NCI-H187 (cell line): ENCODE measurements around the gene SPTBN4.
A peak's percentile ranks its signal among the peaks of the same experiment; 100 is the strongest.
"Not testable (repeated sequence)": the region's sequence is repeated elsewhere in the genome, so short reads cannot be mapped to it uniquely, and the experiment has no call there.

Experiments used
- DNase-seq, 2 experiments: peaks; one replicate each; lab custom pipeline; 2025; lab: John Stamatoyannopoulos, UW

SPTBN4 gene

DNA sequence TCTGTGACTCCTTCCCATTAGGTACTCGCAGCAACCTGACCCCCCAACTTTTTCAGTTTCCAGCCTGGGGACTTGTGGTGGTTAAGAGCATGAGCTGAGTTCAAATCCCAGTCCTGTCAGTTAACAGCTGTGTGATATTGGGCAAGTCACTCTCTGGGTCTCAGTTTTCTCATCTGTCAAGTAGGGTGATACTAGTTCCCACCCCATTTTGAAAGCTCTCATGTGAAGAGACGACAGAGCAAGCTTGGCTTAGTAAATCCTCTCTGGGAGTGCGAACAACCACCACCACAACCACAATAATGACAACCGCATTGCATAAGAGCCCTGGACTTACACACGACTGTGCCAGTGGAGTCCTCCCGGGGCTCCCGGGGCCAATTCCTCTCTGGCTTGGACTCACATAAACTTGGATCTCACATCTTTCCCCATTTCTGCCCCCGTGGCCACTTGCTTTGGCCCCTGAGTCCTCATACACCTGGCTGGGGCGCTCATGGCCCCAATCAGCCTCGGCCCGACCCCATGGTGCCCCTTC is 1.7 kb upstream of the SPTBN4 start:
- no peak for DNase-seq

GRCh38 chr19:40465557-40466218 is 1.1 kb upstream of the SPTBN4 start, which contains the start of gene BLVRB:
TSS of gene BLVRB (minus strand) at chr19:40465745. CDS start at chr19:40465688, 57 bp downstream.
- DNase-seq = peak; percentile 98 to 99

GRCh38 chr19:40466219-40466984 is 399 bp upstream of the SPTBN4 start:
- DNase-seq = no peak

GRCh38 chr19:40469011-40469410 is 2.2 kb downstream of the SPTBN4 start:
- no peak for DNase-seq

DNA sequence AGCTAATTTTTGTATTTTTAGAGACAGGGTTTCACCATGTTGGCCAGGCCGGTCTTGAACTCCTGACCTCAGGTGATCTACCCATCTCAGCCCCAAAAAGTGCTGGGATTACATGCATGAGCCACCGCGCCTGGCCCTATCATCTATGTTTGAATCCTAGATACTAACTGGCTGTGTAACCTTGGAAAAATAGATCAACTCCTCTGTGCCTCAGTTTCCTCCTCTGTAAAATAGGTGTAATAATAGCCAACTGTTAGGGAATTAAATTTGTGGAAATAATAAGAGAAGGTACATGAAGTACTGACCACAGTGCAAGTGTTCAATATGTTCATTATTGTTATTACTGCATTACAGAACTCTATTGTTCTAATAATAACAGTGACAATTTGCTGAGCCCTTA is 4.3 kb downstream of the SPTBN4 start:
- no peak for DNase-seq

- no peak for DNase-seq
Observed at GRCh38 chr19:40472516-40472915, 5.7 kb downstream of the SPTBN4 start.

GRCh38 chr19:40474737-40475136 is 7.9 kb downstream of the SPTBN4 start:
- no peak for DNase-seq

- not testable (repeated sequence) for DNase-seq
Observed at GRCh38 chr19:40475878-40476644, 9.3 kb downstream of the SPTBN4 start.

- DNase-seq = no peak
Observed at GRCh38 chr19:40486017-40486416, 19.2 kb downstream of the SPTBN4 start.

- no peak for DNase-seq
Observed at GRCh38 chr19:40489882-40490230, 23.1 kb downstream of the SPTBN4 start.

DNA sequence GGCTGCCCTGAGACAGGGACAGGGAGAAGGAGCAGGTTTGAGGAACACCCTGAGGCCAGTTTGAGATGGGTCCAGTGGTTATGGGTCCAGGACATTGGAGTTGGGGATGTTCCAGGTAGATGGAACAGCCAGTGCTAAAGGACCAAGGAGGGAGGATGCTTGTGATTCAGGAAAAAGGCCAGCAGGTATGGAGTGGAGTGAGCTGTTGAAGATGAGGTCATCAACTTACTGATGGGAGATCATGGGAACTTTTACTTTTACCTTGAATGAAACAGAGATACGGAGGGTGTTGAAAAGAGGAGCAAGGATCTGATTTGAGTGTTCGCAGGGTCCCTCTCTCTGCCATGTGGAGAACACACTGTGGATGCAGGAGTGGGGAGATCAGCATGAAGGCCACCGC is 25.5 kb downstream of the SPTBN4 start:
- DNase-seq = no peak

GRCh38 chr19:40493778-40494177 is 27.0 kb downstream of the SPTBN4 start:
- no peak for DNase-seq

DNA sequence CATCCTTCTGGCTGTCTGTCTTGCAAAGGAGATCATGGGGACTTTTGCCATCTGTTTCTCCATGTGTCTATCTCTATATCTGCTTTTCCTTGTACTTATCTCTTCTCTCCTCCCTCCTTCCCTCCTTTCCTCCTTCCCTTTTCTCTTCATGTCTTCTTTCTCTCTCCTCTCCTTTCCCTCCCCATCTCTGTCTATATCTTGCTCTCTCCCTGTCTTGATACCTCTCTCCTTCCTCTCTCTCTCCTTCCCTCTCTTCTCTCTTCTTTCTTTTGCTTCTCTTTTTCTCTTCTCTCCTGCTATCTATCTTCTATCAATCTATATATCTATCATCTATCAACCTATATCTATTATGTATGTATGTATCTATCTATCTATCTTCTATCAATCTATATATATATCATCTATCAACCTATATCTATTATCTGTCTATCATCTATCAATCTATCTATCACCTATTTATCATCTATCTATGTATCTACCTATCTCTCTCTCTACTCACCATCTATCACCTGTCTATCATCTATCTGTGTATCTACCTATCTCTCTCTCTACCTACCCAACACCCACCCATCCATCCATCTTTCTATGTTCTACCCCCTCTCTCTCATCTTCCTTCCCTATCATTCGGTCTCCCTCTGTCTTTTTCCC is 27.5 kb downstream of the SPTBN4 start:
- no peak for DNase-seq

DNA sequence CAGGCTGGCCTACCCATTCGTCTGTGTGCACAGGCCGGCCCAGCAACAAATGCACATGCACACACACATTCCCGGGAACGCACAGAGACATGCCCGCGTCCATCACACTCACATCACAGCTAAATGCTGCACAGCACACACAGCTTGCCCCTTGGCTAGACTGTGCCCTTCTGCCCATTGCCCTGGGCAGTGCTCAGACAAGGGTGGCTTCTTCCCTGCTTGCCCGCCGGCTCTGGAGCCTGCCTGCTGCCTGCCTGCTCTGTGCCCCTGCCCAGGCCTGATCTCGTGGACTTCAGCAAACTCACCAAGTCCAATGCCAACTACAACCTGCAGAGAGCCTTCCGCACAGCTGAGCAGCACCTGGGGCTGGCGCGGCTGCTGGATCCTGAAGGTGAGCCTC is 30.4 kb downstream of the SPTBN4 start:
- DNase-seq = no peak

GRCh38 chr19:40499320-40499719 is 32.5 kb downstream of the SPTBN4 start:
- no peak for DNase-seq

GRCh38 chr19:40500678-40501530 is 34.1 kb downstream of the SPTBN4 start:
- DNase-seq = not testable (repeated sequence)

- no peak for DNase-seq
Observed at GRCh38 chr19:40501599-40501998, 34.8 kb downstream of the SPTBN4 start.

- DNase-seq = no peak
Observed at GRCh38 chr19:40502081-40502480, 35.3 kb downstream of the SPTBN4 start.

DNA sequence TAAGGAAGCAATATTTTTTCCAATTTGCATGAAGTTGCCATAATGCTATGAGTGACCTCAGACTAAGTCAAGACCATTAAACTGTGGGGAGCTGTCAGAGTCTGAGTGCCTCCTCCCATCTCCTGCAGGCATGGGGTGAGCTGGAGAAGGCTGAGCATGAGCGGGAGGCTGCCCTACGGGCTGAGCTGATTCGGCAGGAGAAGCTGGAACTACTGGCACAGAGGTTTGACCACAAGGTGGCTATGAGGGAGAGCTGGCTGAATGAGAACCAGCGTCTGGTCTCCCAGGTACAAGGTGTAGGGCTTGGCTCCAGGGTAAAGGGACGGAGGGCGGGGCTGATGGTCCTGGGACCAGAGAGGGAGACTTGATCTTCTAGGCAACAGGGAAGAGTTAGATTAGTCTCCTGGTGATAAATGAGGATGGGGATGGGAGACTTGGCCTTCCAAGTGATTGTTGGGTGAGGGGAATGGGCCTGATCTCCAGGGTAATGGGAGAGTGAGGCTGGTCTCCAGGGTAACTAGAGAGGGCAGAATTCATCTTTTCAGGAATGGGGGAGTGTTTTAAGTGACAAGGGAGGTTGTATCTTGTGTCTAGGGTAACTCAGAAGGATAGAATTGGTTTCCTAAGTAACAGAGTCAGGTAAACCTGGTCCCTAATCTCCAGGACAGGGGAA is 36.0 kb downstream of the SPTBN4 start:
- DNase-seq = no peak

DNA sequence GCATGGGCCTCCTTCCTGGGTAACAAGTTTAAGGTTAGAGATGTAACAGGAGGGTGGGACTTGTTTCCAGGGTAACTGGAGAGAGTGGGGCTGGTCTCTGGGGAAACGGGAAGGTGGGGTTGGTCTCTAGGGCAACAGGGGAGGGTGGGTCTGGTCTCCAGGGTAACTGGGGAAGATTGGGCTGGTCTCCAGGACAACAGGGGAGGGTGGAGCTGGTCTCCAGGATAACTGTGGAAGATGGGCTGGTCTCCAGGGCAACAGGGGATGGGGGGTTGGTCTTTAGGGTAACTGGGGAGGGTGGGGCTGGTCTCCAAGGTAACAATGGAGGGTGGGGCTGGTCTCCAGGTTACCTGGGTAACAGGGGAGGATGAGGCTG is 36.5 kb downstream of the SPTBN4 start:
- peak; percentile 10 to 24 for DNase-seq

DNA sequence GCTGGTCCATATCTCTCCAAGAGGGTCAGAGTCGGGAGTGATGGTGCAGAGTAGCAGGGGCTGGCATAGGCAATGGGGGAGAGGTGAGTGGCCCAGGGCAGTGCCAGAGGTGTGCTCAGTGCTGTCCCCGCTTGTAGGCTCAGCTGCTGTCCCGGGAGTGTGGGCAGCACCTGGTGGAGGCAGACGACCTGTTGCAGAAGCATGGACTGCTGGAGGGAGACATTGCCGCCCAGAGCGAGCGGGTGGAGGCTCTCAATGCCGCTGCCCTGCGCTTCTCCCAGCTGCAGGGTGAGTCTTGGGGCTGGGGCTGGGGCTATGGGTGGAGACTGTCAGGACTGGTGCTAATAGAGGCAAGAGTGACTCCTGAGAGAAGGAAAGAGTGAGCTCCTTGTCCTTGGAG is 39.3 kb downstream of the SPTBN4 start:
- no peak for DNase-seq
